WTC11 (cell line): ENCODE data around the gene NECAB3.

Experiments
- ATF2 ChIP-seq: sonication (generic); formaldehyde crosslinking; IDR thresholded peaks from 2 replicates; pipeline ENCODE4 v1.8.1; 2022; ENCODE audit warnings: low read depth, missing genetic modification reagents, borderline replicate concordance
- ATF6 ChIP-seq: sonication (generic); formaldehyde crosslinking; IDR thresholded peaks from 2 replicates; pipeline ENCODE4 v1.8.1; 2023; ENCODE audit warnings: mild to moderate bottlenecking, missing genetic modification reagents
- CREB1 ChIP-seq: sonication (generic); formaldehyde crosslinking; IDR thresholded peaks from 2 replicates; pipeline ENCODE4 v1.8.0; 2023; ENCODE audit warnings: mild to moderate bottlenecking, missing genetic modification reagents
- CTCF ChIP-seq: fragments of 200-600 bp; IDR thresholded peaks from 2 replicates; pipeline ENCODE4 v1.8.0; 2022; ENCODE audit warnings: antibody characterized with exemption
- ELF4 ChIP-seq: sonication (generic); formaldehyde crosslinking; IDR thresholded peaks from 2 replicates; pipeline ENCODE4 v1.8.1; 2022; ENCODE audit warnings: low read depth, mild to moderate bottlenecking, moderate library complexity, missing genetic modification reagents
- KAT7 ChIP-seq: sonication (generic); formaldehyde crosslinking; IDR thresholded peaks from 2 replicates; pipeline ENCODE4 v1.8.1; 2023; ENCODE audit warnings: missing genetic modification reagents, mild to moderate bottlenecking, borderline replicate concordance
- MAX ChIP-seq: sonication (generic); formaldehyde crosslinking; IDR thresholded peaks from 2 replicates; pipeline ENCODE4 v1.8.0; 2022; ENCODE audit warnings: mild to moderate bottlenecking, missing genetic modification reagents
- MYBL2 ChIP-seq: sonication (generic); formaldehyde crosslinking; IDR thresholded peaks from 2 replicates; pipeline ENCODE4 v1.8.1; 2023; ENCODE audit warnings: mild to moderate bottlenecking, moderate library complexity, missing genetic modification reagents
- USF2 ChIP-seq: sonication (generic); formaldehyde crosslinking; IDR thresholded peaks from 2 replicates; pipeline ENCODE4 v1.8.1; 2023; ENCODE audit warnings: mild to moderate bottlenecking, missing genetic modification reagents, moderate library complexity
- ZNF138 ChIP-seq: sonication (generic); formaldehyde crosslinking; conservative IDR thresholded peaks from 2 replicates; pipeline ENCODE4 v1.8.1; 2022; ENCODE audit warnings: mild to moderate bottlenecking, moderate library complexity, missing genetic modification reagents
- ZNF232 ChIP-seq: sonication (generic); formaldehyde crosslinking; IDR thresholded peaks from 2 replicates; pipeline ENCODE4 v1.8.0; 2022; ENCODE audit warnings: mild to moderate bottlenecking, missing genetic modification reagents
- ZSCAN18 ChIP-seq: fragments of 250-450 bp; sonication (Bioruptor Pico); IDR thresholded peaks from 2 replicates; pipeline ENCODE4 v2.1.2; 2022; ENCODE audit warnings: mild to moderate bottlenecking, moderate library complexity

GRCh38 chr20:33645396-33645795 is 28.8 kb downstream of the NECAB3 start:
- TF ChIP-seq ELF4 (CRISPR knock-in tag) (no peak), MYBL2 (CRISPR knock-in tag) (no peak), MAX (no peak), ZSCAN18 (CRISPR knock-in tag) (no peak), CTCF (no peak), KAT7 (no peak), ZNF138 (CRISPR knock-in tag) (no peak), CREB1 (no peak), ATF2 (no peak), USF2 (CRISPR knock-in tag) (no peak), ATF6 (CRISPR knock-in tag) (no peak), ZNF232 (no peak)
